Activated CD8-positive, alpha-beta memory T cell treated with anti-CD3 and anti-CD28 coated beads, Interleukin-2, amount 50 U/mL, for 24 hours (primary cell): ENCODE results near the gene UCHL1.
"Not testable (repeated sequence)": the region's sequence is repeated elsewhere in the genome, so short reads cannot be mapped to it uniquely, and the experiment has no call there.

Source experiments
- DNase-seq: peaks from one replicate; pipeline ENCODE4 v3.0.0-alpha.2; 2020; ENCODE audit errors: extremely low read depth

UCHL1 gene

GRCh38 chr4:41290479-41290878, 33.8 kb downstream of the UCHL1 start:
- no peak for DNase-seq

DNA sequence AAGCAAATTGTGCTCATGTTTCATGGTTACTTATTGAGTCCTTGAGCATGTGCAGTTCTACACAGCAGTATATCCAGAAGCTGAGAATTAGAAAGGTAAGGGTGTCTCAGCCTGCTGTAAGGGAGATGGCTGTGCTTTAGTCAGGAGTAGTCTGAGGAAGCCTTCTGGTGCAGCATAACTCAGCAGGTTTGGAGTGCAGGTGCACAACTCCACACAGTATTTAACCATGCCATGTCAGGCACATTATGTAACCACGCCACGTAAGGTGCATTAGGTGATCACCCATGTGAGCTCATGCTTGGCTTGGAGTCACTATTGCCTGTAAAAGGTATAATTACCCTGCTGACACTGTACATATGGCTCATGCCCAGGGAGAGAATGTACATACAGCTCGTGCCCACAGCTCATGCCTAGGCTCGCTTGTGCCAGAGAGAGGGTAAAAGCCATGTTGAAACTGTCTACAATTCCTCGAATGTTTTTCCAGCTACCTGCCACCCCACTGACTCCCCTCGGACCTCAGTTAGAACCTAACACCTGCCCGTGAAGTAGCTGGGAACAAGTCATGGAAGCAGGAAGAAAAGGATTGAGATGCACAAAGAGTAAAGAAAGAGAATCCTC, 37.8 kb downstream of the UCHL1 start:
- no peak for DNase-seq

DNA sequence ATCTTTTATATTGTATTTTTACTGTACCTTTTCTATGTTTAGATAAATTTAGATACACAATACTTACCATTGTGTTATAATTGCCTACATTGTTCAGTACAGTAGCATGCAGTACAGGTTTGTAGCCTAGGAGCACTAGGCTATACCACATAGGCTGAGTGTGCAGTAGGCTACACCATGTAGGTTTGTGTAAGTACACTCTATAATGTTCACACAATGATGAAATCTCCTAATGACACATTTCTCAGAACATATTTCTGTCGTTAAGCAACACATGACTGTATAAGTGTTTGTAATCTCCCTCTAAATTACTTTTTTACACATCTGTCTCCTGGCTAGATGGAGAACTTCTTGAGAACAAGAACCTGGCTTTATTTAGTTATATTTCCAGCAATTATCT, 40.3 kb downstream of the UCHL1 start:
- no peak for DNase-seq

- no peak for DNase-seq
These were observed 41.1 kb downstream of the UCHL1 start for GRCh38 chr4:41297832-41298231.

- no peak for DNase-seq
These were observed 42.8 kb downstream of the UCHL1 start for GRCh38 chr4:41299486-41299885.

DNA sequence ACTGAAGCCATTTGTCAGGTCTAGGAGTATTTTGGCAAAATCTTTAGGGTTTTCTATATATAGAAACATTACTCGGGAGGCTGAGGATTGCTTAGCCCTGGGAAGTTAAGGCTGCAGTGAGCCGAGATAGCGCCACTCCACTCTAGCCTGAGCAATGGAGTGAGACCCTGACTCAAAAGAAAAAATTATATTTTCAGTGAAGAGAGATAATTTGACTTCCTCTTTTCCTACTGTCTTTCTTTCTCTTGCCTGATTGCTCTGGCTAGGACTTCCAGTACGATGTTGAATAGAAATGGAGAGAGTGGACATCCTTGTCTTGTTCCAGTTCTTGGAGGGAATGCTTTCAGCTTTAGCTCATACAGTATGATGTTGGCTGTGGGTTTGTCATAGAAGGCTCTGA, 44.4 kb downstream of the UCHL1 start:
- DNase-seq: no peak

DNA sequence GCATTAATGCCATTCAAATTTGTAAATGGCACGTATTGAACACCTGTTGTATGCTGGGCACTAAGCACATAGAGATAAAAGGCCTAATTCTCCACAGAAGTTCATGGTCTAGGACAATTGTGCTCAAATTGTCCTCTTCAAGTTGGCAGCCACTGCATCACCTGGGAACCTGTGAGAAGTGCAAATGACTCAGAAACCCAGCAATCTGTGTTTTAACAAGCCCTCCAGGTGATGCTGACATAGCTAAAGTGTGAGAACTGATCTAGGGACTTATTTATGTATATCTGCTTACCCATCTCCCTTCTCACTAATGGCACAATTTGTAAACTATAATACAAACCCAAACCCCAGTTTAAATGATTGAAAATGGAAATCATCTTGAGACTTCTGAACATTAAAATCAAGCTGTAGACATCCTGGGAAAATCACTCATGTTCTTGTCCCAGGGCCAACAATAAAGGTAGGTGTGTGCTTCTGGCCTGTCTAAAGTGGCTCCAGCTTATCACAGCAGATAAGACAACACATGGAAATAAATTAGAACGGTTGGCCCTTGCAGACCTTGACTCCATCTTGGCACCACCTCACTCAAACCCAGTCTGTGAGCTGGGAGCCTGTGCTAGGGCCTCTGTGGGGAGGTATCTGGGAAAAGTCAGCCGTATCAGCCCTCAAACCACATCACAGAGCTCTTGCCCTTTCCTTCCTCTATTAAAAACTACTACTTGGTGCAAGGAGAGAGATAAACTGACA, 46.8 kb downstream of the UCHL1 start:
- no peak for DNase-seq

DNA sequence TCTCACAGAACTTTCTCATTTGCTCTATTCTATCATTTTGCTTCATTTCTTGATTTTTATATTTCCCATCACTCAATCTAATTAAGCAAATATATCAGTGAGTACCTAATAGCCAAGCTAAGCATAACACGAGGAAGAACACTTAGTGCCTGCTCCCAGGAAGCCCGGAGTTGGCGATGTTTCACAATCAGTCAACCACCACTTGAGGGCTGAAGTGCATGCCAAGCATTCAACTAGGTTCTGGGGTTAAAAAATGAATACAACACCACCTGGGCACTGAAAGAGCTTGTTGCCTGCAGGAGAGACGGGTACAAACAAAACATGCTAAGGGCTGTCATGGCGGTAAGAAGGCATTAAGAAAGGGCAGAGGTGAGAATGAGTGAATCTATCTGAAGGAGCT, 47.5 kb downstream of the UCHL1 start:
- no peak for DNase-seq

GRCh38 chr4:41305476-41305875, 48.7 kb downstream of the UCHL1 start:
- no peak for DNase-seq

GRCh38 chr4:41307638-41308037, 50.9 kb downstream of the UCHL1 start:
- DNase-seq: no peak

- DNase-seq: no peak
These were observed 51.7 kb downstream of the UCHL1 start for GRCh38 chr4:41308398-41308797.

GRCh38 chr4:41315426-41315825, 58.7 kb downstream of the UCHL1 start:
- DNase-seq: not testable (repeated sequence)

- no peak for DNase-seq
These were observed 59.1 kb downstream of the UCHL1 start for GRCh38 chr4:41315862-41316261.
